ENCODE results near the gene PGAP2. TPM values are rescaled to one million over a fixed set of nuclear protein-coding genes. Genes with fewer than 3 reads are reported as not detected.

PGAP2 gene
- total and polyA plus RNA-seq, 2 of the 13 experiments (the other 11 are each of a cell fraction or from before 2014, with no cell fraction given) = 21.5 to 47.8 TPM

- TF ChIP-seq ZNF275 (CRISPR knock-in tag; IDR thresholded peaks at IDR 0.05; ENCODE audit: borderline replicate concordance) (no peak), SIN3B (IDR thresholded peaks at IDR 0.05; ENCODE audit: low read length) (no peak), ARID3A (IDR thresholded peaks at IDR 0.05; ENCODE audit: low read depth, low read length) (0 out of 2 replicates have a peak, but pooled peaks have one; percentile 9), AFF4 (CRISPR knock-in tag; IDR thresholded peaks at IDR 0.05) (no peak), E2F5 (CRISPR knock-in tag; conservative IDR thresholded peaks at IDR 0.05) (peak; percentile 77; the same call in 1 of the 2 replicates), RBM39 (IDR thresholded peaks at IDR 0.05; ENCODE audit: low read depth, low read length, poor library complexity, severe bottlenecking) (no peak), ZNF567 (CRISPR knock-in tag; IDR thresholded peaks at IDR 0.05; ENCODE audit: borderline replicate concordance) (no peak), THRA (CRISPR knock-in tag; IDR thresholded peaks at IDR 0.05; ENCODE audit: borderline replicate concordance) (peak; percentile 36; the same call in 1 of the 2 replicates), REST (IDR thresholded peaks at IDR 0.05; ENCODE audit: borderline replicate concordance in 1 of 2, low read depth in 1 of 2, low read length in 2 of 2) (no peak), ZBTB34 (CRISPR knock-in tag; IDR thresholded peaks at IDR 0.05) (no peak), ZNF484 (CRISPR knock-in tag; IDR thresholded peaks at IDR 0.05; ENCODE audit: borderline replicate concordance, low read depth) (no peak)
Observed at GRCh38 chr11:3854977-3855807, 46.8 kb downstream of the PGAP2 start, which contains the start of gene STIM1 (continued).

Measured in HepG2 (cell line).